WTC11 (cell line): Measurements from ENCODE around the gene GPX6.

Experiments used
- CTCF ChIP-seq: fragments of 200-600 bp; IDR thresholded peaks from 2 replicates; pipeline ENCODE4 v1.8.0; 2022; ENCODE audit warnings: antibody characterized with exemption
- SMAD3 ChIP-seq: sonication (generic); formaldehyde crosslinking; IDR thresholded peaks from 2 replicates; pipeline ENCODE4 v1.8.0; 2022; ENCODE audit warnings: missing genetic modification reagents, mild to moderate bottlenecking, borderline replicate concordance

- TF ChIP-seq CTCF (no peak), SMAD3 (no peak)
Observed at GRCh38 chr6:28486533-28486932, 29.1 kb downstream of the GPX6 start.
